GM21381 (cell line): Measurements from ENCODE around the gene SHMT1.
A peak's percentile ranks its signal among the peaks of the same experiment; 100 is the strongest.

Source experiments
- ATAC-seq: cut with Tn5 transposase; IDR thresholded peaks from one replicate; pipeline ENCODE4 v1.9.1; 2021; ENCODE audit warnings: mild to moderate bottlenecking, moderate library complexity; ENCODE audit not compliant: unreplicated experiment

SHMT1 gene

GRCh38 chr17:18328643-18329204, 34.6 kb downstream of the SHMT1 start:
- ATAC-seq = no peak

- no peak for ATAC-seq
Observed at GRCh38 chr17:18327556-18327955, 35.8 kb downstream of the SHMT1 start.

- ATAC-seq = no peak
Observed at GRCh38 chr17:18327093-18327492, 36.3 kb downstream of the SHMT1 start.

GRCh38 chr17:18326572-18326971, 36.8 kb downstream of the SHMT1 start:
- no peak for ATAC-seq

- ATAC-seq = no peak
Observed at GRCh38 chr17:18326039-18326438, 37.3 kb downstream of the SHMT1 start.

- no peak for ATAC-seq
Observed at GRCh38 chr17:18324140-18325050, 39.0 kb downstream of the SHMT1 start.

- ATAC-seq = no peak
Observed at GRCh38 chr17:18323507-18324139, 39.7 kb downstream of the SHMT1 start.

- no peak for ATAC-seq
Observed at GRCh38 chr17:18323007-18323406, 40.3 kb downstream of the SHMT1 start.

GRCh38 chr17:18322522-18322921, 40.8 kb downstream of the SHMT1 start:
- ATAC-seq = no peak

GRCh38 chr17:18321309-18321708, 42.0 kb downstream of the SHMT1 start:
- no peak for ATAC-seq

- no peak for ATAC-seq
Observed at GRCh38 chr17:18320301-18320700, 43.0 kb downstream of the SHMT1 start.

GRCh38 chr17:18319604-18320256, 43.6 kb downstream of the SHMT1 start:
- ATAC-seq = no peak

GRCh38 chr17:18318771-18319450, 44.4 kb downstream of the SHMT1 start:
- no peak for ATAC-seq

- no peak for ATAC-seq
Observed at GRCh38 chr17:18318117-18318516, 45.2 kb downstream of the SHMT1 start.

- no peak for ATAC-seq
Observed at GRCh38 chr17:18315961-18316360, 47.4 kb downstream of the SHMT1 start.

- ATAC-seq = peak; percentile 3
Observed at GRCh38 chr17:18315562-18315922, 47.8 kb downstream of the SHMT1 start.

GRCh38 chr17:18314731-18315561, 48.4 kb downstream of the SHMT1 start, which contains the start of the genes SMCR8 and TOP3A:
SMCR8 (plus strand) TSS chr17:18315293; CDS start chr17:18315790, 497 bp downstream.
TOP3A (minus strand) TSS chr17:18314994; CDS start chr17:18314778, 216 bp downstream.
- ATAC-seq = peak; percentile 82

- no peak for ATAC-seq
Observed at GRCh38 chr17:18314059-18314730, 49.2 kb downstream of the SHMT1 start.

GRCh38 chr17:18309202-18309601, 54.1 kb downstream of the SHMT1 start:
- ATAC-seq = no peak
